Kidney (tissue), 14 donors: ENCODE results near the gene RUBCNL. TPM values are rescaled to one million over a fixed set of nuclear protein-coding genes. Genes with fewer than 3 reads are reported as not detected.

Experiments used
- DNase-seq, 5 donors: peaks; one replicate each; pipeline ENCODE4 v3.0.0-alpha.2; 2013 to 2020
- FAIRE-seq: peaks from 2 replicates; lab custom pipeline; 2012; peaks lifted over from hg19 to GRCh38; lab: Jason Lieb, UNC
- H3K27ac ChIP-seq, 2 donors: one replicate each; pipeline ENCODE4 v1.7.0; 2013; ENCODE audit warnings: low read depth in 2 of 2, low read length in 2 of 2, inconsistent platforms in 1 of 2
- H3K27me3 ChIP-seq: one replicate; pipeline ENCODE4 v1.7.1; 2013; ENCODE audit warnings: low read length, inconsistent platforms; ENCODE audit not compliant: control insufficient read depth, insufficient read depth
- H3K36me3 ChIP-seq, 3 donors: one replicate each; pipeline versions ENCODE4 v1.7.0 to v1.7.1; 2013; ENCODE audit warnings: low read length in 3 of 3, control low read depth in 1 of 3, inconsistent platforms in 1 of 3; ENCODE audit not compliant: insufficient read depth in 3 of 3, control insufficient read depth in 2 of 3
- H3K4me1 ChIP-seq, 3 donors: one replicate each; pipeline versions ENCODE4 v1.7.0 to v1.7.1; 2013; ENCODE audit warnings: low read length in 3 of 3, inconsistent platforms in 1 of 3, low read depth in 1 of 3; ENCODE audit not compliant: control insufficient read depth in 2 of 3, insufficient read depth in 2 of 3
- H3K4me3 ChIP-seq, 3 donors: one replicate each; pipeline versions ENCODE4 v1.7.0 to v1.8.1; 2013; ENCODE audit warnings: low read length in 3 of 3, control low read depth in 1 of 3, inconsistent platforms in 1 of 3
- H3K9ac ChIP-seq, 3 donors: one replicate each; pipeline versions ENCODE4 v1.7.0 to v1.7.1; 2013; ENCODE audit warnings: low read length in 3 of 3, control low read depth in 1 of 3, inconsistent platforms in 1 of 3
- H3K9me3 ChIP-seq, 3 donors: one replicate each; pipeline versions ENCODE4 v1.7.0 to v1.7.1; 2013; ENCODE audit warnings: low read length in 3 of 3, control low read depth in 1 of 3, inconsistent platforms in 1 of 3; ENCODE audit not compliant: control insufficient read depth in 2 of 3, insufficient read depth in 1 of 3
- CTCF ChIP-seq: IDR thresholded peaks from 3 replicates; pipeline ENCODE4 v1.5.1; 2012; ENCODE audit warnings: mild to moderate bottlenecking, moderate library complexity, borderline replicate concordance; ENCODE audit not compliant: insufficient read depth; ENCODE audit errors: extremely low read depth
- intact Hi-C: fragments of 100-400 bp; cut with DNase I; formaldehyde crosslinking; loops from one replicate; pipeline ENCODE4 v1.11.1; 2022
- polyA plus RNA-seq: library from polyadenylated mRNA; stranded (reverse); fragments of 350-450 nt; fragmentation: Illumina TruSeq; extraction: RNeasy Lipid Tissue Mini Kit (QIAGEN cat#74804); gene quantifications from one replicate; pipeline ENCODE4 v1.2.3, GENCODE V29; 2014; ENCODE audit warnings: low read depth, low replicate concordance; ENCODE audit not compliant: insufficient read depth
- total RNA-seq: library from RNA; stranded (reverse); fragmentation: NEBNext Ultra II Directional; extraction: Animal tissue kit (Norgen Biotek cat#: 25700); gene quantifications from one replicate; pipeline ENCODE4 v1.2.1, GENCODE V29; 2021
- donor health status: control.
- donor health status: control.
- donor health status: control.
- donor health status: control.
- donor health status: control.
- donor health status: DM: yes; HTN: yes; CAD: no.
- donor health status: Normal renal cell carcinoma (clear cell type).

RUBCNL gene
- total and polyA plus RNA-seq, 2 donors from 2014 or later, result 0.54 to 4.6 TPM

GRCh38 chr13:46354156-46355087 lies 32.6 kb downstream of the RUBCNL start:
- no peak overlapping the region for H3K9ac ChIP-seq
- no peak overlapping the region for H3K27ac ChIP-seq
- DNase-seq (no peak), FAIRE-seq (no peak)
- no peaks in the 10 kb centered on the region for H3K9me3 ChIP-seq
- no peaks in the 10 kb centered on the region for H3K4me1 ChIP-seq
- no peaks in the 10 kb centered on the region for H3K36me3 ChIP-seq
- H3K4me3 ChIP-seq, result no peak overlapping the region
- no peak for TF ChIP-seq CTCF
- H3K27me3 ChIP-seq, result no peaks in the 10 kb centered on the region
- intact Hi-C loops, result no loop called here

- intact Hi-C loops, result no loop called here
- no peak for TF ChIP-seq CTCF
- H3K9ac ChIP-seq, result no peak overlapping the region
- no peak overlapping the region for H3K4me3 ChIP-seq
- H3K27ac ChIP-seq, result no peak overlapping the region
- H3K9me3 ChIP-seq, result no peaks in the 10 kb centered on the region
- H3K4me1 ChIP-seq, result no peaks in the 10 kb centered on the region
- no peaks in the 10 kb centered on the region for H3K36me3 ChIP-seq
- DNase-seq, result no peak
- FAIRE-seq, result no peak
- H3K27me3 ChIP-seq, result no peaks in the 10 kb centered on the region
Measured at GRCh38 chr13:46352805-46353204, 34.2 kb downstream of the RUBCNL start.

- TF ChIP-seq CTCF, result no peak
- Histone ChIP-seq H3K27ac (no peak overlapping the region), H3K4me3 (no peak overlapping the region), H3K4me1 (no peaks in the 10 kb centered on the region), H3K9me3 (no peaks in the 10 kb centered on the region), H3K36me3 (no peaks in the 10 kb centered on the region), H3K27me3 (no peaks in the 10 kb centered on the region), H3K9ac (no peak overlapping the region)
- FAIRE-seq (no peak), DNase-seq (no peak)
- intact Hi-C loops, result no loop called here
Measured at GRCh38 chr13:46350003-46350402, 37.0 kb downstream of the RUBCNL start.
